Kidney capillary endothelial cell (primary cell): ENCODE results near the gene FBXO9.

Experiments used
- DNase-seq: peaks from one replicate; pipeline ENCODE4 v3.0.0-alpha.2; 2018; ENCODE audit warnings: low spot score

FBXO9 gene

DNA sequence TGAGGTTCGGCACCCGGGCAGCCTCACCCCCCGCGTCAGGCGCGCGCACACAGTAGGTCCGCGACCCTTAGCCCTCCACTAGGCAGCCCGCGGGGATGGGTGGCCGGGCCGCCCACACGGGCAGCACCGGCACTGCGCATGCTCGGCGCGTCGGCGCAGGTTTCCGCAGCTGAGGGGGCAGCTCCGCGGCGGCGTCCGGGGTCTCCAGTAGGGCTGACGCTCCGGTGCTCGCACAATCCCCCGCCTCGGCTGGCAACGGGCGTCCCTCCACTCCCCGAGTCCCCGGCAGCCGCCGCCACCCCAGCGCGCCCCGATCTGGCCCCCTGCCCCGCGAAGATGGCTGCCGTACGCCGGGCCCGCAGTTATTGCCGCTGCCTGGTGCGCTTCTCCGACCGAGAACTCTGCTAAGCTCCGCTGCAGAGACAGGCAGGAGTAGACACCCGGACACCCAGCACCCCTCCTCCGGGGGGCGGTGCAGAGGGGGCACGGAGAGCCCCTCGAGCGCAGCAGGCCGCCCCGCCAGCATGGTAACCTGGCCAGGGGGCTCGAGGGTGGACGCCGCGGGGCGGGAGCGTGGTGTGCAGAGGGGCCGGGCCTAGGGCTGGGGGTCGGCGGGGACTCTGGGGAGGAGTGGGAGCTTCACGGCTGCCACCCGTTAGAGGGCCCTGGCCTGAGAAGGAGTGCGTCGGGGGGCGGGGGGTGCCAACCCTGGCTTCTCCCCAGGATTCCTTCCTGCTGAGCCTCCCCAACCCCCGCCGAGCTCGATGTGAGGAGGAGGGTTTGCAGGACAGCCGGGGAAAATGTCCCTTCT, at the start of gene FBXO9:
FBXO9 (plus strand) TSS at position 139 of the 811 bp plus-strand sequence; CDS start at position 525, 386 bp downstream.
- DNase-seq, result peak; percentile 60

DNA sequence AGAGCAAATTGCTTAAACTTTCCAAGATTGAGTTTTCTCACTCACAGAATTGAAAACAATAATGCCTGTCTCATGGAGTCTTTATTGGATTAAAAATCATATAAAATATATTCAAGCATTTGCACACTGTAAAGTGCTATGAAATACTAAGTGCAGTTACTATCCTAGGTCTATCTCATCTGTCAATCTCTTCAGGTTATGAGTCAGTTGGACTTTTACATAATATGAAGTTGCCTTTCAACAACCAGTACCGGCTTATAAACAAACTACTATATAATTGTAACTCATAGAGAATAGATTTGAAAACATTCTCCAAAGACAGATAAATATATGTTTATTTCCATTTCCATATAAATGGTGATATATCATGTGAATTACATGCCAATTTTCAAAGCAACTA, 49.7 kb upstream of the FBXO9 start:
- DNase-seq, result no peak

GRCh38 chr6:53018446-53018845, 46.8 kb upstream of the FBXO9 start:
- no peak for DNase-seq

DNA sequence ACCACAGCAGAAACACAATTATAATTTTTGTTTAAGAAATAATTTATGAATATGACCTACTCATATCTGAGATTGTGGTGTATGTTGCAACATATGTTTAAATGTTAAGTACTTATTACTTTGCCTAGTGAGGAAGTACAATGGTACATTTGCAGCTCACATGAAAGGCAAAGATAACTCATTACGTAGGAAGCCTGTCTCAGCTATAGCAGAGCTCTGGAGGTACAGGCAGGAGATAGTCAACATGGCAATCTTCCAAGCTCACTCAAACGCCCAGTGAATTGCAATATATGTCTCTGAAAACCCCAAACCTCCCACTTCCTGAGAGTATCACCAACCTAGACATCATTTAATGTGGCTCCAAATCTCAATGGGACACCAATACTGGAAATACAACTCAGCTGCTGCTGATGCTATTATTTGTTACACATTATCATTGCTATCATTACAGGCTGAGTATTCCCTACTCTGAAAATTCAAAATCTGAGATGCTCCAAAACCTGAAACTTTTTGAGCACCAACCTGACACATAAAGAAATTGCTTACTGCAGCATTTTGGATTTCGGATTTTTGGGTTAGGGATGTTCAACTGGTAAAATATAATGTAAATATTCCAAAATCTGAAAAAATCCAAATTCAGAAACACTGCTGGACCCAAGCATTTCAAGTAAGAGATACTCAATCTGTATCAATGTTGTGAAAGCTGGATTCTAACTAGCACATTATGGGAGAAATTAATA, 45.0 kb upstream of the FBXO9 start:
- DNase-seq, result no peak

GRCh38 chr6:53023323-53023722, 41.9 kb upstream of the FBXO9 start:
- DNase-seq, result no peak

DNA sequence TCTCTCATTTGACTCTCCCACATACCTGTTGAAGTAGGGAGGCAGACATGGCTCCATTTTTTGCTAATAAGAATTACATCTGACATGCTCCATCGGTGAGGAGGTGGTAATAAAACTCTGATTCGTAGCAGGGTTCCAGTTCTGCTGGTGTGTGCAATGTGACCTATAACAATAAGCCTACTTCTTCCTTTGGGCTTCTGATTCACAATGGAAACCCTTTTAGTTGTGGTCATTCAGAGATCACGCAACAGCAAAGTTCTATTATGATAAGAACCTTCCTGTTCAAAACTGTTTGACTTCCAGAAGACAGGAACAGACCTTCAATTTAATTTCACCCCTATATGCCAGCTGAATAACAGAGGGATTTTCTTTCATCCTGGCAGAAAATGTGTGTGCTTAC, 38.7 kb upstream of the FBXO9 start:
- no peak for DNase-seq

- no peak for DNase-seq
Observed at GRCh38 chr6:53027131-53027718, 38.0 kb upstream of the FBXO9 start.

GRCh38 chr6:53028467-53028866, 36.7 kb upstream of the FBXO9 start:
- DNase-seq, result no peak

DNA sequence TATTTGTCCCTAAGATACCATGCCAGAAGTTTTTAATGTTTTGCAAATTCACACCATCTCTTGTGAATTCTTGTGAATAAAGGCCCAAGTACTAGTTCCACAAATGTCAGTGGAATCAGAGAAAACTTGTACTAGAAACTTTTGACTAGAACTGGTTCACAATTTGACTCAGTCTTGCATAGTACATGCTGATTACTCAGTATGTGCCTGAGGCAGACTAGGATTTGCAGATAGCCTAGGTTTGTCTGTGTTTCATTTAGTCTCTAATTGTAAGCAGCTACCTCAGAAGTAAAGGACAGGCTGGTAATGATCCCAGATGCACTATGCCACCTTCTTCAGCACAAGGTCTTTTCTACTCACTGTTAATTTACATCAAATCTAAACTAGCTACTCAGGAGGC, 35.9 kb upstream of the FBXO9 start:
- DNase-seq, result no peak

GRCh38 chr6:53029761-53030160, 35.4 kb upstream of the FBXO9 start:
- DNase-seq, result no peak

- DNase-seq, result no peak
Observed at GRCh38 chr6:53031281-53031680, 33.9 kb upstream of the FBXO9 start.

DNA sequence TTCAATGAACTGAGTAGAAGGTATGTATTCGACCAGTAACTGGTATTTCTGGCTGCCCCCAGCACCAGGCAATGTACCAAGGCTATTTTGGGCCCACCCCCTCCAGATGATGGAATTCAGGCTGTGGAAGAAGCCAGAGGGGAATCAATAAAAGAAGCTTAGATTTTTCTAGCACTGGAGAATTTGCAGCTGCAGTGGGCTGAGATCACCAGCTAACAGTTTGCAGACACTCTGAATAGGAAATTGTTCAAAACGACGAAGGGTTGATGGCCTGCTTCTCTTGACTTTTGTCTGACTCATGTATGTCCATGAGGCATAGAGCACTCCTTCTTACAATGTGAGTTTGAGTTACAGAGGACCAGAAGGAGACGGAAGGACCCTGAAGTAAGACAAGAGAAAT, 32.4 kb upstream of the FBXO9 start:
- DNase-seq, result no peak

DNA sequence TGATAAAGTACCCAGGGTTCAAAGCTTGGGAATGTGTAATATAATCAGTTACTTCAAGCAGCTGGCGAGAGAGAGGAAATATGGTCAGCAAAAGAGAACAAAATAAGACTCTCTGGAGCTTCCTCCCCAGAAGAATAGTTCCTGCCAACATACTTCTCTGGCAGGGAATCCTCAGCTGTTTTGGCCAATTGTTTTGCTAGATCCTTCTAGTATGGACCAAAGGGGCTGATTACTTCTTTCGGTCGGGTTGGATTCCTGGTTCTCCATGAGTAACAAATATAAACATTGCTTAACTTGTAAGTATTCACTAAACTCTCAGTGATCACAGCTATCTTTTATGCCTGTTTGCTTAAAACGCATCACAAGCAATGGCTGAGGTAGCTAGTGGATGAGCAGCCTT, 31.4 kb upstream of the FBXO9 start:
- DNase-seq, result no peak

- no peak for DNase-seq
Observed at GRCh38 chr6:53035549-53036213, 29.5 kb upstream of the FBXO9 start.

GRCh38 chr6:53038141-53038540, 27.1 kb upstream of the FBXO9 start:
- no peak for DNase-seq

DNA sequence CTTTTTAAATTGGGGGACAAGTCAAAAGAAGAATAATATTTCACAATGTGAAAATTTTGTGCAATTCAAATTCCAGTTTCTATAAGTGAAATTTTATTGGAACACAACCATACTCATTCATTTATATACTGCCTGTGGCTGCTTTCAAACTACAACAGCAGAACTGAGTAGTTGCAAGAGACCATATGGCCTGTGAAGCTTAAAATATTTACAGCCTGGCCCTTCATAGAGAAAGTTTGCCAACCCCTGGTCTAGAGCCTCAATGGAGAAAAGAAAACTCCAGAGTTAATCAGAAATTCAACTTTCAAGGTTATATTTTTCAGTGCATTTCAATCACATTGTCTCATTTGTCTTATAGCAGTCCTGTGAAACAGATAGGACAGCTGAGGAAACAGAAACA, 26.6 kb upstream of the FBXO9 start:
- DNase-seq, result no peak

- no peak for DNase-seq
Observed at GRCh38 chr6:53041356-53041755, 23.8 kb upstream of the FBXO9 start.

DNA sequence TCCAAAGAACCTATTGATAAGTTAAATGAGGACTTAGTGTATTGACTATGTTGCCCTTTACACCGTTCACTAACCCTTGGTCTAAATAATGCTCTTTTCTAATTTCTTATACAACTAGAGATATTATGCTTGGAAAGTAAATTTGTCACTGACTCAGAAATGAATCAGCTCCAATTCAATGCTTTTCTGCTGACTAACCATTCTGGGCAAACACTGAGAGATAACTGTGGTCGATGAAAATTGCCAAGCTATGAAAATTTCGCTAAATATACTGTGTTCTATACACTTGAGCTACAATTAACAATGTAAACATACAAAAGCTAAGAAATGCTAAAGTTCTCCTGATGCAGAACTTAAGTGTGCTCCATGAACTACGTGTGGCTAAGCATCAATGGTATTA, 23.1 kb upstream of the FBXO9 start:
- DNase-seq, result peak; percentile 39

DNA sequence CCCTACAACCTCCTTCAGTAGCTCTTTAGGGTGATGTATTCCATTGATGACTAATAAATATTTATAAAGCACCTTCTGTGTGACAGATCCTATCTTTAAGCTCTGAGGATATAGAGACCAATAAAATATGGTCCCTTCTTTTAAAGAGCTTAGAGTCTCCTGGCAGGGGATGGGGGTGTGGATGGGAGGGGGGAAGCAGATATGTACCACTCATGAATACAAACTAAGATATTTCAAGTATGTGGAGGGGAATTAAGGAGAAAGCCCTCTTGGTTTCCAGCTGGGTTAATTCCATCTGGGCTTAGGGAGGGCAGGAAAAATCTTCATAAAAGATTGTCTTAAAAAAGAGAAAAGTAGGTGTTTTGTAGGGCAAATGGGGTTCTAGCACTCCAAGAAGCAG, 21.6 kb upstream of the FBXO9 start:
- DNase-seq, result no peak

DNA sequence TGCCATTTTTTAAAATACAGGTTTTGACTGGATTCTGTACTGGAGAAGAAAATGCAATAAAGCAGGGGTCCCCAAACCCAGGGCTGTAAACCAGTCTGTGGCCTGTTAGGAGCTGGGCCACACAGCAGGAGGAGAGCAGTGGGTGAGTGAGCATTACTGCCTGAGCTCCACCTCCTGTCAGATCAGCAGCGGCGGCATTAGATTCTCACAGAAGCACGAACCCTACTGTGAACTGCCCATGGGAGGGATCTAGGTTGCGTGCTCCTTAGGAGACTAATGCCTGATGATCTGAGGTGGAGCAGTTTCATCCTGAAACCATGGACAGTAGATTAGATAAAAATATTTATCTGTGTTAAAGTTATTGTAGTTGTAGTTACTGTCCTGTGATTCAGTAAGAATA, 21.1 kb upstream of the FBXO9 start:
- DNase-seq, result no peak

DNA sequence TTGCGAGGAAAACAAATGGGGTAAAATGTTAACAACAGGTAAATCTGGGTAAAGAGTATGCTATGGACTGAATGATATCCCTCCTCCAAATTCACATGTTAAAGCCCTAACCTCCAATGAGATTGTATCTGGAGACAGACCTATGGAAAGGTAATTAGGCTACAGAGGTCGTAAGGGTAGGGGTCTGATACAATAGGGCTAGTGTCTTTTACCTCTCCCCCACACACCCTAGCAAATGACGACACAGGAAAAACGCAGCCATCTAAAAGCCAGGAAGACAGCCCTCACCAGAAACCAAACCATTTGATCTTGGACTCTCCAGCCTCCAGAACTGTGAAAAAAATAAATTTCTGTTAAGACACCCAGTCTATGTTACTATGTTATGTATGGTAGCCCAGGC, 20.6 kb upstream of the FBXO9 start:
- DNase-seq, result no peak

DNA sequence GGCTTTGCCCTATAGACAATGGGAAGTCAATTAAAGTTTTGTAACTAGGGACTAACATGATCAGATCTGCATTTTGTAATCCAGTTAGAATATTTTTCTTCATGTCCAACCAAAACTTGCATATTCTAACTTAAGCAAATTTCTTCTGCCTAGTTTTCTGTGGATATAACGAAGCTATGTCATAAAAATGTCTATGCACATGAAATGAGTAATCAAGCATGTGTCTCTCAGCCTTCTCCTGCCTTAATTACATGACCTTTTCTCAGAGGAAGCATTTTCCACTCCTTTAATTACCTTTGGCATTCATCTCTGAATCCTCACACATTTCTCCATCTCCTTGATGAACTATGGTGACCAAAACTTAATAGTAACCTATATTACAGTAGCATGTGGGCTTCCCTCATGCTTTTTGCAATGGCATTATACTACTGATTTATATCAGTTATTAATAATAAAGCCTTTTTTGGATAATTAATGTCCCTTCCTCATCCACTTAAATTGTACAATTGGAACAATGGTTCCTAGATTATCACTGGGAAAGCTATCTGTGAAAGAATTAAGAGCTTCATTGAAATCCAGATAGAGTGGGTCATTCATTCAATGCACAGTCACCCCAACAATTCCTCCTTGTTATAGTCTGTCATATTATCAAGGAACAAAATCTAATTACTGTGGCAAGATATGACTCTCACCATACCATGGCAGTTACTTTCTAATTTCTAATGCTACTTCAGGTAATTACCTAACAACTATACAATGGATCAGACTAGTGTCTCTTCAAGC, 19.1 kb upstream of the FBXO9 start:
- no peak for DNase-seq
